ENCODE measurements around the gene TST.

- TF ChIP-seq CTCF (IDR thresholded peaks at IDR 0.05; ENCODE audit: insufficient read depth, low read length, poor library complexity, severe bottlenecking) = no peak
- TF ChIP-seq EZH2phosphoT487 (conservative IDR thresholded peaks at IDR 0.05; ENCODE audit: low read length) = no peak
These were observed 31.0 kb downstream of the TST start for GRCh38 chr22:36988075-36988832.
